GM04504 (cell line): ENCODE measurements around the gene KRTAP5-1.

Source experiments
- DNase-seq: peaks from one replicate; pipeline ENCODE4 v3.0.0-alpha.2; 2012; ENCODE audit warnings: low read depth

The KRTAP5-1 gene

DNA sequence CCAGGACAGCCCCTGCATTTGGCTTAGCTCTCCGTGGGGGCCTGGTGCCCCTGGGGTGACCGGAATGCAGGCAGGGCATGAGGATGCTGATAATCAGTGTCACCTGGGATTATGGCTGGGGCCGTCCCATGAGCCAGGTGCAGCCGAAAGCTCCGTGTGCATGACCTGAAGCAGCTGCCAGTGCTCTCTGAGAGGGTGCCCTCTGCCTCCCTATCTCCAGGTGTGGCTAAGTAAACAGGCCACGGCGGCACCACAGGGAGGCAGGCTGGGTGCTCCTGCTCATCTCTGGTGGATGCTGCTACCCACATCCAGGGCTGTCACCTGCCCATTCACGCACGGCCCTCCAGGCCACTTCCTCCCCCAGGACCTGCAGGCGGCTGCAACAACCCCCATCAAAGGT lies 42.8 kb downstream of the KRTAP5-1 start:
- no peak for DNase-seq

DNA sequence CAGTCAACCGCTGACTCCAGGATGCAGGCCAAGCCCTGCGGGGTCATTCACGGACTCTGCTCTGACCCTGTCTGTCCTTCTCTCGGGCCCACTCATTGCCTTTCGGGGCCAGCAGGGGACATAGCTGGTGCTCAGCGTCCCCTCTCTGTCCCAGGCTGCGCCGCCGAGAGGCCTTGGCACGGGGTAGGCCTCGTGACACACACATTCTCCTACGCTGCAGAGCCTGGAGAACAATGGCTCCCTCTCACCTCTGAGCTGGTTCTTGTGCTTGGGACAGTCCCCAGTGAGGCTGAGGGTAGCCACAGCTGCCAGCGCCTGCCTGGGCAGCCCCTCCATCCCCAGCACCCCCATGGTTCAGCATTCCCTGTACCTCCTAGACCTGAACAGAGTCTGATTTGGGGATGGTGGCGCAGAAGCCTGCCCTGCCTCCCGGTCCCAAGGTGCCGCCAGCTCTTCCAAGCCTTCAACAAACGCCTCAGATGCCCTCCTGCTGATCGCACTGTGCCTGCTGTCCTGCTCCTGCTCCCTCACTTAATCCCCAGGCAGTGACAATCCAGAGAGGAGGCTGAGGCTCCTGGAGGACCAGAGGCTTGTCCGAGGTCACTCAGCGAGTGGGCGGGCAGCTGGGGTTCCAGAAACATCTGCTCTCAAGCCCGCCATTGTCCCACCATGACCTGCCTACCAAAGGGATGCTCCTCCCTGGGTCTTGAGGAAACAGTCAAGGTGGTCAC lies 43.4 kb downstream of the KRTAP5-1 start:
- DNase-seq, result no peak

DNA sequence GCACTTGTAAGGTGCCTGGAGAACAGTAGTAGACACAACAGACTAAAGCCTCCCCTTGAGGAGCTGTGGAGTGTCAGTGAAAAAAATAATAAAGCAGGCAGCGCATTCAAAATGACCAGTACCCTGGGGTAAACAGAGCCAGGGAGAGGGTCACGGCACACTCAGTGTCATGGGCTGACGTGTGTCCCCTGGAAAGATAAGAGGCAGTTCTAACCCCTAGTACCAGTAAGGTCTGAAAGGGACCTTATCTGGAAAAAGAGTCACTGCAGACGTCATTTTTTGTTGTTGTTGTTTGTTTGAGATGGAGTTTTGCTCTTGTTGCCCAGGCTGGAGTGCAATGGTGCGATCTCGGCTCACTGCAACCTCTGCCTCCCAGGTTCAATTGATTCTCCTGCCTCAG lies 45.0 kb downstream of the KRTAP5-1 start:
- no peak for DNase-seq

DNA sequence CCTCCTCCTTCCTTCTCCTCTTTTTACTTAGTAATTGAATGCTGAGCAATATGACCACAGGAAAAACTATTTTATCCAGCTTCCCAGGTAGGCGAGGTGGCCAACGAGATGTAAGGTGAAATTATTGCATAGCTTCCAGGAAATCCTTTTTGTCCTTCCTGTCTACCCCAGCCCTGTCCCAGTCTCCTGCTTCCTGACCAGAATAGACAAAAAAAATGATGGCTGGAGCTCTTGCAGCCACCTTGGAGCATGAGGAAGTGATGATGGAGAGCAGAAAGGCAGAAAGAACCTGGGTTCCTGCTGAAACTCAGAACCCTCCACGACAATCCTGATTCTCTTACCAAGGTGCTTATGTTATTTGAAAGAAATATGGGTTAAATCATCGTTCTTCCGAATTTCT lies 46.9 kb downstream of the KRTAP5-1 start:
- DNase-seq, result no peak

DNA sequence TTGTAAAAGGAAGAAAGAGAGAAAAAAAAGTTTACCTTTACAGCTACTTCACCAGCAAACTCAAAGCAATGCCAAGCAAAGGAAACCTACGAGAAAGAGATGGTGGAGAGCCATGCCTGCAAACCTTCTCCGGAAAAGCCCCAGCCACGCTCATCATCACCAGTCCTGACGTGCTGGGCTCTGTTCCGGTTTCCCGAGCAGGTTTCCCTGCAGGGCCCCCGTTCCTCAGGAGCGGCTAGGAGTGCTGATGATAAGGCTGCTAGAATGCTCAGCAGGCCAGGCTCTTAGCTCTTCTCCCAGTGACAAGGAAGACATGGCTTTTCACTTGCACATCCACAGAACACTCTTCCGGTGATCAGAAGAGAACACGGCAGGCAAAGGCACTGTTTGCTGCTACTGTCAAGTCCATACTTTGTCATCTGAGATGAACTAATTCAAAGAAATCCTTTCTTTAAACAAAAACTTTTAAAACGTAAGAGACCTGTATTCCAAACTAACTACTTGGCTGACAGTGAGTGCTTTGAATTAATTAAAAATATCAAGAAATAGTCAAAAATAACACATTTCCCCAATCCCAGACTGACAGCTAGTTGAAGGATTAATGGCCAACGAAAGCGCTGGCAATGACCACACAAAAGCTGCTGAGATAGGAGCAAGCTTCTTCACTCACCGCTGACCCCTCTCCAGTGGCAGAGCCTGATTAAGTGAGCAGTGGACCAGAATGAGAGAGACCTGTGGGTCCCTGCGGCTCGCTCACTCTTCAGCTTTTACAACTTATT lies 48.8 kb downstream of the KRTAP5-1 start:
- no peak for DNase-seq

DNA sequence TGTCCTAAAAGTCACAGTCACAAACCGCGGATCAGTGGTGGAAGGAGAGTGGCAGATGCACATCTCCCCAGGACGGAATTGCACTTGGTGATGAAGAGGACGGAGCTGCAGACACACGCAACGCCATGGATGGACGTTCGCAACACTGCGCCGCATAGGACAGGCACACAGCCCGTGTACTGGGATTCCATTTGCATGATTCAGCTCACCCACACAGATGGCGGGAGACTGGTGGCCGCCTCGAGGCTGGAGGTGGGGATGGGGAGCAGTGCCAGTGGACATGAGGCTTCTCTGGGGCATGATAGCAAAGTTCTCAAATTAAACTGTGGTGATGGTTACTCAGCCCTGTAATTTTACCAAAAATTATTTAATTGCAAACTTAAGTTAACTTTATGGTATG lies 50.4 kb downstream of the KRTAP5-1 start:
- DNase-seq, result no peak
